GM19193 (cell line): ENCODE data around the gene PROKR1.

Experiments
- POLR2A ChIP-seq: IDR thresholded peaks from 4 replicates; pipeline ENCODE4 v1.6.1; 2011; ENCODE audit not compliant: insufficient read depth, insufficient read length; ENCODE audit errors: extremely low read depth

Gene PROKR1

DNA sequence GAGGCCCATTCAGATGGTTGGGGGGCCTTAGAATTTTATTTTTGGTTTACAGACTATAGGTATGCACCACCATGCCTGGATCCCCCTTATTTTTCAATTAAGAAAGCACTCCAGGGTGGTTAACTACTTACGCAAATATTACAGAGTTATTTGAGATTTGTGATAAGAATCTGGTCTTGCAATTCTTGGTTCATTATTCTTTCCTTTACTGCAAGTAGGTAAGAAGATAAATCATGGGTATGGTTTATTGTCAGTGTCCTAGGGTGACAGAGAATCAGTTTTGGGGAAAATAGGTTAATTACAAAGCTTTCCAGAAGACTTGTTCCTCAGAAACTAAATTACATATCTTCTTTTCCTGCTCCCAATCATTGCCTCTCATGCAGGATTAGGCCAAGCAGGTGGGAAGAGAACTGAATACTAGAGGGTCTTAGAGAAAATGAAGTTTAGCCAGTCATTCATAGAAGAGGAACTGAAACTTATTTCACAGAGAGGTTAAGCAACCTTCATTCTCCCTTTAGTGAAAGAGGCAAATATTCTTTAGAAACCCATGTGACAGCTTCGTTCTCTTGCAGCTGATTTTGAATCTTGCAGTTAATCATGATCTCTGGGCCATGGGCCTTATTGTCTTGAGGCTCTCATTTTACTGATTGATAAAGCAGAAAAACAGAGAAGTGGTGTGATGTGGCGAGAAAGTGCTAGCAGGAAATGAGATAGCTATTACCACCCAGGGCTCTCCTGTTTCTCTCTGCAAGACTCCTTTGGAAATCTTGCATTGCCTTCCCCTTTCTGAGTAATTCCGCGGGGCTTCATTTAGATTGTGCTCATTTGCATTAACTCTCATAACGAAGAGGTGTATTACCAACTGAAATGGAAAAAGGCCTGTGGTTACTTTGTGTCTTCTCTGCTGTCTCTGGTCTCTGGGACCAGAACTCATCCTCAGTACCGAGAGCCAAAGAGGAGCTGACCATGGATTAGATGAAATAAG lies 46.5 kb downstream of the PROKR1 start:
- TF ChIP-seq POLR2A = no peak

DNA sequence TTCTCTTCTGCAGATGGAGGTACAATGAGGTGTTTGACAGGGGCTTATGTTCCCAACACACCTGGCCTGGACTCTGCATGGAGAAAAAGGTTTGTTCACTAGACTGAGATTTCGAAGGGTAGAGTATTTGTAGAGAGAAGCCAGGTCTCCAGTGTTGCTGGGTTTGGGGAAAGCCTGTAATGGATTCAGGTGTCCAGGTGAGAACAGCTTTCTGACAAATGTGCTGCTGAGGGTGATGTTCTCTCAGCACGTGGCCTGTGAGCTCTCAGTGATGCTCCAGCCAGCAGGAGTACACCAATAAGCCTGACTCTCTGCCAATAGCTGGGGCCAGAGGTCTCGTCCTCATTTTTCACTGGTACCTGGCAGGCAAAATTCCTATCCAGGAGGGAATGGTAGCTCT lies 47.5 kb downstream of the PROKR1 start:
- no peak for TF ChIP-seq POLR2A

DNA sequence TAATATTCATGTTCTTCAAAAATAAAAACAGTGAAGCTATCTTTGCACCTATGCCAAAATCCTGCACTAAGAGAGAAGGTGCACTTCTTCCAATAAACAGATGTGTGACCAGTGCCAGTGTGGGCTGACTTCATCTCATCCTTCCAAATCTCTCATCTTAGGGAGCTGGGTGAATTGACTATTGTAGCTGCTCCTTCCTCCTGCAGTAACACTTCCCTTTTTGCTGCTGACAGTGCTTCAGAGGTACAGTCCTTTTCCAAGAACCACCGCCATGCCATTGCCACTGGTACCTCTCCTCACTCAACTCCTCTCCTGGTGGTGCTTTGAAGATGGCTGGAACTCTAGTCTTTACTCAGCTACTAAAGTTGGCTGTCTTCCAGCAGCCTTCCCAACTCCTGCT lies 49.1 kb downstream of the PROKR1 start:
- TF ChIP-seq POLR2A = no peak

DNA sequence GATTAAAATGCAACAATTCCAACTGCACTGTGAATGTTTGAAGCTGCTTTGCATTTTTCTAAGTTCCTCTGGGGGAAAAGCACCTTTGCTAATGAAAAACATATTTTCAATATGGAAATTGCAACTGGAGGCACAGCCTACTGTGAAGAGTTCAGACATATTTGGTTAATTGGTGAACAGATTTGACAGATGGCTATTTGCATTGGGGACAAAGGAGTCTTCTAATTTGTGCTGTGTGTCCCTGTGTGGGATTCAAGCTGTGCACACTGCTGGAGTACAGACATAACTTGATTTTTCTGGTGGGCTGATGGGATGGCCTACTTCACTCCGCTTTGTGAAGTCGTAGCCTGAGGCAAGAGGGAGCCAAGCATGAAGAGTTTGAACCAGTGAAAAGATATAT lies 50.6 kb downstream of the PROKR1 start:
- no peak for TF ChIP-seq POLR2A

DNA sequence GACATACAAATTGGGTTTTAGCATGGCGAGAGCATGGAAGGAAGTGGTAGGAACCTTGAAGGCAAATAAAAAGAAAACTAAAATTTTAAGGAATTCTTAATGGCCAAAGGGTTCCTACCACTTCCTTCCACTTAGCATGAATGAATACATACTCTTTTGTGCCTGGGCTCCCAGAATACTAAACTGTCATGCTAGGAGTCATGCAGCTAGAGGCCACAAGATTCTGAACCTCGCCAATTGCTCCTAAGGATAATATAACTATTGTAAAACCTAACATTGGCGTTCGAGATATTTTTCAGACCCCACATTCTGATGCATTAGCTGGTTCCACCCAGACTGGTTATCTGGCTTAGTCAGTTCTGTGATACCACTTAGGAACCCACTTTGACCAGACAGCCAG lies 52.6 kb downstream of the PROKR1 start:
- TF ChIP-seq POLR2A = no peak

DNA sequence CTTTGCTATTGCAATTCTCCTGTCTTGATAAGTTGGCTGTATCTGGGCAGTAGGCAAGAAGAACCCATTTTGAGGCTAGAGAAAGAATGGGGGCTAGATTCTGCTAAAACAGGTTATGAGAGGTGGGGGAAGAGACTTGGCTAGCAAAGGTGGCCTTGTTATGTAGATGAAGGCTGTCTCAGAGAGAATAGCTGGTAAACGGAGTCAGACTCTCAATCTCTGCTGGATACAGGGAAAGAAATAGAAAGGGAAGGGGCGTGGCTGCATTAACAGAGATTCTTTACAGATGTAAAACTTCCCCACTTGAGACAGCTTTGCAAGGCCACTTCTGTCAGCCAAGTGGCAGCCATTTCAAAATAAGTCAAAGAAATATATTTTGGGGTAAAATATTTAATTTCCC lies 53.2 kb downstream of the PROKR1 start:
- TF ChIP-seq POLR2A = no peak

DNA sequence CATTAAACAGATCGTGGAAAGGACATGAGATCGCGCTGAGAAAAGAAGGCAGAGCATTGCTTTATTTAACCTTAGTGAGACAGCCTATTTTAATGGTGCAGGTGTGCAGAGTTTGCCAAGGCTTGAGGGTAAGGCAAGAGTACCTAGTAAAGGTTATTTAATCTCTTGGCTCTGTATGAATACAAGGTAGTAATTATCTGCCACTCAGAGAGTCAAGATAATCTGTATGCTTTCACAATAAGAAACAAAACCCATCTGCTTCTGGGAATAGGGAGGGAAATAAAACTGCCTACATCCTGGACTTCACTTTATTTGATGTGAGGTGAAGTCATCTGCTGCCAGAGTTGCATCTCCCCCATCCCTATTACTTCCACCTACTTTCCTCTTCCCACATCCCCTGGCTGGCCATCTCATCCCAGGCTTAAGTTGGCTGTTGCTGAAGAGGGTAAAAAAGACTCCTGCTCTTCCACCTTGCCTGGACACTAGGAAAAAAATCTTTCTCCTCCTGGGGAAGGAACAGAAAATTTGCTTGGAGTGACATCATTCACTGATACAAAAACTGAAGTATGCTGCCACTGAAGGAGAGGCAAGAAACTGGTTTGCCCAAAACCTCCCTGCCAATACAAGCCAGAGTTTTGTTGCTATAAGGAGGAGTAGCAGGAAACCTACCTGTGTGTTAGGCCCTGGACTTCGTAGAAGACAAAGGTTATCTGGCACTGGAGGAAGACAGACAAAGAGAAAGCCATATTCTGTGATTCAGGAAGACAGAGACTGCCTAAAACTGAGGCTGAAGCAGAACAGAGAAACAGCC lies 55.4 kb downstream of the PROKR1 start:
- TF ChIP-seq POLR2A = no peak

DNA sequence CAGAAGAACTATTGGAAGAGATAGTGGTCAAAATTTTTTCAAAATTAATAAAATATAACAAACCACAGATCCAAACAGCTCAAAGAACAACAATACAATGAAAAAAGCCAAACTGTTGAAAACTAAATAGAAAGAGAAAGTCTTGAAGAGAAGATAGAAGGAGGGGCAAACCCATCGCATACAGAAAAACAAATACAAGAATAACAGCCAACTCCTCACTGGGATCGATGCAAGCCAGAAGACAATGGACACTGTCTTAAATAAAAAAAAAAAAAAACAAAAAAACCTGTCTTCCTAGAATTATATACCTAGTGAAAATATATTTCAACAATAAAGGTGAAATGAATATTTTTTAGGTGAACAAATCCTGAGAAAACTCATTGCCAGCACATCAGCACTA lies 57.2 kb downstream of the PROKR1 start:
- TF ChIP-seq POLR2A = no peak

DNA sequence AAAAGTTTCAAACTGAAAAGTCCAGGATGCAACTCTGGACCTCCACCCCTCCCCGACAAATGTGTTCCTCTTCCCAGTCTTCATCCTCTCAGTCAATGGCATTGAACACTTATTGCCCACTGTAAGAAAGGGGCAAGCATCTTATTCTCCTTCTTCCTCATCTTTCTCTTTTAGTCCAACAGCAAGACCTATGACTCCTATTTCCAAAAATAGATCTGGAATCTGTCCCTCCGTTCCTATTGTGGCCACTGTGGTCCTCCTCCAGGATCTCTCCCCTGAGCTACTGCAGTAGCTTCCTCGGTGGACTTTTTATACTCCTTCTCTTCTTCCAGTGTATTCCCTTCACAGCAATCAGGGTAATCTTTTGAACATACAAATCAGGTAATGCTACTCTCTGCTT lies 63.3 kb downstream of the PROKR1 start:
- TF ChIP-seq POLR2A = no peak
